Peyer's patch (tissue), 4 donors: ENCODE data around the gene NKAIN2. TPM values are rescaled to one million over a fixed set of nuclear protein-coding genes. Genes with fewer than 3 reads are reported as not detected.
"Not testable (repeated sequence)": the region's sequence is repeated elsewhere in the genome, so short reads cannot be mapped to it uniquely, and the experiment has no call there.

ENCODE experiments used
- DNase-seq, 3 donors: peaks; one replicate each; pipeline ENCODE4 v3.0.0-alpha.2; 2017 to 2019
- H3K27ac ChIP-seq, 4 donors: fragments of 200-600 bp; sonication (generic); one replicate each; pipeline ENCODE4 v1.5.1; 2016 to 2019
- H3K27me3 ChIP-seq, 2 donors: fragments of 200-600 bp; sonication (generic); one replicate each; pipeline ENCODE4 v1.5.1; 2019
- H3K36me3 ChIP-seq, 3 donors: fragments of 200-600 bp; sonication (generic); one replicate each; pipeline ENCODE4 v1.5.1; 2016 to 2019
- H3K4me1 ChIP-seq, 4 donors: fragments of 200-600 bp; sonication (generic); one replicate each; pipeline ENCODE4 v1.5.1; 2016 to 2019
- H3K4me3 ChIP-seq, 4 donors: fragments of 200-600 bp; sonication (generic); 1 replicate in 3 of 4; 2 replicates in 1 of 4; pipeline ENCODE4 v1.5.1; 2016 to 2019; ENCODE audit warnings: mild to moderate bottlenecking in 1 of 4
- H3K9me3 ChIP-seq, 4 donors: fragments of 200-600 bp; sonication (generic); one replicate each; pipeline ENCODE4 v1.5.1; 2016 to 2019; ENCODE audit warnings: mild to moderate bottlenecking in 1 of 4
- POLR2A ChIP-seq, 2 donors: fragments of 450-650 bp; IDR thresholded peaks; one replicate each; pipeline ENCODE4 v1.5.1; 2017; ENCODE audit warnings: antibody characterized with exemption in 2 of 2, mild to moderate bottlenecking in 2 of 2, moderate library complexity in 2 of 2
- total RNA-seq, 4 donors: library from RNA; depleted of rRNA; stranded (reverse); fragments of >200 nt; gene quantifications; one replicate each; pipeline ENCODE4 v1.1.0, GENCODE V29; 2016
- TF ChIP-seq, protein P1 (sequence below), 6 experiments: fragments of 450-650 bp in 4 of 6; fragments of 200-600 bp in 2 of 6; sonication (generic) in 1 of 6; IDR thresholded peaks; one replicate each; pipeline ENCODE4 v1.5.1; 2017 to 2019; ENCODE audit warnings: antibody characterized with exemption in 6 of 6, mild to moderate bottlenecking in 3 of 6, moderate library complexity in 1 of 6

Gene NKAIN2
- total RNA-seq, 4 donors from 2014 or later: not detected

- no peak for TF ChIP-seq POLR2A (IDR thresholded peaks at IDR 0.05)
- DNase-seq: no peak
- Histone ChIP-seq H3K27ac (no peak overlapping the region), H3K36me3 (no peaks in the 10 kb centered on the region), H3K4me3 (no peak overlapping the region), H3K27me3 (no peaks in the 10 kb centered on the region), H3K4me1 (no peaks in the 10 kb centered on the region), H3K9me3 (no peaks in the 10 kb centered on the region)
These were observed 360.7 kb downstream of the NKAIN2 start for GRCh38 chr6:124164343-124164742.

- not testable (repeated sequence) for H3K36me3 ChIP-seq, H3K27ac ChIP-seq, H3K27me3 ChIP-seq, DNase-seq, H3K4me1 ChIP-seq, H3K4me3 ChIP-seq, H3K9me3 ChIP-seq
These were observed 363.6 kb downstream of the NKAIN2 start for GRCh38 chr6:124167249-124167648.

GRCh38 chr6:124190256-124190655 lies 386.6 kb downstream of the NKAIN2 start:
- H3K27me3 ChIP-seq: no peaks in the 10 kb centered on the region
- H3K9me3 ChIP-seq: no peaks in the 10 kb centered on the region
- H3K4me3 ChIP-seq: no peak overlapping the region
- no peaks in the 10 kb centered on the region for H3K4me1 ChIP-seq
- H3K36me3 ChIP-seq: no peaks in the 10 kb centered on the region
- no peak overlapping the region for H3K27ac ChIP-seq
- DNase-seq: no peak
- TF ChIP-seq POLR2A (IDR thresholded peaks at IDR 0.05): no peak
- TF ChIP-seq, protein P1, sequence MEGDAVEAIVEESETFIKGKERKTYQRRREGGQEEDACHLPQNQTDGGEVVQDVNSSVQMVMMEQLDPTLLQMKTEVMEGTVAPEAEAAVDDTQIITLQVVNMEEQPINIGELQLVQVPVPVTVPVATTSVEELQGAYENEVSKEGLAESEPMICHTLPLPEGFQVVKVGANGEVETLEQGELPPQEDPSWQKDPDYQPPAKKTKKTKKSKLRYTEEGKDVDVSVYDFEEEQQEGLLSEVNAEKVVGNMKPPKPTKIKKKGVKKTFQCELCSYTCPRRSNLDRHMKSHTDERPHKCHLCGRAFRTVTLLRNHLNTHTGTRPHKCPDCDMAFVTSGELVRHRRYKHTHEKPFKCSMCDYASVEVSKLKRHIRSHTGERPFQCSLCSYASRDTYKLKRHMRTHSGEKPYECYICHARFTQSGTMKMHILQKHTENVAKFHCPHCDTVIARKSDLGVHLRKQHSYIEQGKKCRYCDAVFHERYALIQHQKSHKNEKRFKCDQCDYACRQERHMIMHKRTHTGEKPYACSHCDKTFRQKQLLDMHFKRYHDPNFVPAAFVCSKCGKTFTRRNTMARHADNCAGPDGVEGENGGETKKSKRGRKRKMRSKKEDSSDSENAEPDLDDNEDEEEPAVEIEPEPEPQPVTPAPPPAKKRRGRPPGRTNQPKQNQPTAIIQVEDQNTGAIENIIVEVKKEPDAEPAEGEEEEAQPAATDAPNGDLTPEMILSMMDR (IDR thresholded peaks at IDR 0.05): no peak

DNA sequence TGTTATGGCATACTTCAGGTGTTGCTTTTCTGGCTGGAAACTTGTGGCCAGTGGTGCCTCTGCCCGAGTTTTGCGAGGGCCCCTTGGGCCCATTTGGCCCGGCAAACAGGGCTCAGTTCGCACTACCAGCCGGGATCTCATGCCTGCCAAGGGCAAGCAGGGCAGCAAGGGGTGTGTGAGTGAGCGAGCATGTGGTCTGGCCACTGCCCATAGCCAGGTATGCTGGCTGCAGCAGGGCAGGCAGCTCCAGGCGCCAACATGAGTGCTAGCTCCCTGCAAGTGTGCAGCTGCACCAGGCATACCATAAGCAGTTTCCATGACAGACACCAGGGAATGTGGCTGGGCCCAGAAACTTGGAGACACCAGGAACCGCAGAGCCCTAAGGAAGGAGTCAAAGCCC lies 389.5 kb downstream of the NKAIN2 start:
- no peaks in the 10 kb centered on the region for H3K4me1 ChIP-seq
- TF ChIP-seq POLR2A (IDR thresholded peaks at IDR 0.05): no peak
- TF ChIP-seq, protein P1 (IDR thresholded peaks at IDR 0.05): no peak
- H3K27me3 ChIP-seq: no peaks in the 10 kb centered on the region
- no peak overlapping the region for H3K4me3 ChIP-seq
- no peaks in the 10 kb centered on the region for H3K9me3 ChIP-seq
- H3K36me3 ChIP-seq: no peaks in the 10 kb centered on the region
- H3K27ac ChIP-seq: no peak overlapping the region
- no peak for DNase-seq

DNA sequence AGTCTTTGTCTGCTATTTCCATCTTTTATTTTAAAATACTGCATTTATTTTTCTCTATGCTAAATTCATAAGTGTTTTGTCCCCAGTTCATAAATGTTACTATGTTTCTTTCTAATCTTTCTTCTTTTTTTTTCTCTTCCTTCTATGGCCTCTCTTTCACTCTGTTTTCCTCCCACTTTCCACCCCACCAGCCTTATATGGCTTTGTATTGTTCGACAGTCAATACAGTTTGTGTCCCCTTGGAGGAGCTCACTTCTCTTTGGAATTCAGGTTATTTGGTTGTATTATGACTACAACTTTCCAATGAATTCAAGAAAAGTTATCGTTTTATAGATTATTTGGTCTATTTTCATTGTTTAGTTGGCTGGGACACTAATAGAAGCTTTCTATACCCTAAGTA lies 393.5 kb downstream of the NKAIN2 start:
- H3K4me3 ChIP-seq: no peak overlapping the region
- TF ChIP-seq POLR2A (IDR thresholded peaks at IDR 0.05): no peak
- TF ChIP-seq, protein P1 (IDR thresholded peaks at IDR 0.05): no peak
- H3K36me3 ChIP-seq: no peaks in the 10 kb centered on the region
- no peaks in the 10 kb centered on the region for H3K4me1 ChIP-seq
- no peak overlapping the region for H3K27ac ChIP-seq
- H3K27me3 ChIP-seq: no peaks in the 10 kb centered on the region
- DNase-seq: no peak
- no peaks in the 10 kb centered on the region for H3K9me3 ChIP-seq

GRCh38 chr6:124199286-124199685 lies 395.6 kb downstream of the NKAIN2 start:
- no peak for DNase-seq
- H3K4me3 ChIP-seq: no peak overlapping the region
- no peak for TF ChIP-seq POLR2A (IDR thresholded peaks at IDR 0.05)
- TF ChIP-seq, protein P1 (IDR thresholded peaks at IDR 0.05): no peak

DNA sequence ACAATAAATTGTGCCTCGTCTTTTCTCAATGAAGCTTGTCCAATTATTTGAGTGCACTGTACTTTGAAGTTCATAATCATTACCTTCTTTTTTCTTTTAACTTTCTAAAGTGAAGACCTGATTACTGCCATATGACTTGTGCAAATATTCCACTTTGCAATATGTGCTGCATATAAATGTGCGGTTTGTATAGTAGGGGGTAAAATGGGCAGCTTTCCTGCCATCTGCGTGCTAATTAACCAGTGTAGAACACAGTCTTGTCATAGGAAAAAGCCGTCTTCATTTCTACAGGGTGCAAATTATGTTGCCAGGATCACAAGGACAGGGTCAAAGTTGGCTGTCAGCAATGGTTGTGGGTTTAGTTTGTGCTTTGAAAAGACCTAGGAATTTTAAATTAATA lies 397.0 kb downstream of the NKAIN2 start:
- TF ChIP-seq POLR2A (IDR thresholded peaks at IDR 0.05): no peak
- TF ChIP-seq, protein P1 (IDR thresholded peaks at IDR 0.05): no peak
- no peaks in the 10 kb centered on the region for H3K4me1 ChIP-seq
- no peaks in the 10 kb centered on the region for H3K9me3 ChIP-seq
- no peaks in the 10 kb centered on the region for H3K27me3 ChIP-seq
- no peak overlapping the region for H3K27ac ChIP-seq
- H3K4me3 ChIP-seq: no peak overlapping the region
- DNase-seq: no peak
- no peaks in the 10 kb centered on the region for H3K36me3 ChIP-seq

More at GRCh38 chr6:124199286-124199685, 395.6 kb downstream of the NKAIN2 start:
- no peaks in the 10 kb centered on the region for H3K9me3 ChIP-seq
- H3K36me3 ChIP-seq: no peaks in the 10 kb centered on the region
- H3K27me3 ChIP-seq: no peaks in the 10 kb centered on the region
- no peak overlapping the region for H3K27ac ChIP-seq
- no peaks in the 10 kb centered on the region for H3K4me1 ChIP-seq
